Measurements from ENCODE around the gene MX2.

The MX2 gene

GRCh38 chr21:41369105-41369919 lies 7.5 kb downstream of the MX2 start:
- CTCF ChIA-PET = interaction anchor here (0.6 kb wide), 1 partner anchor 564 kb away, joined by 3 read pairs; no protein-coding TSS in a partner anchor
- no peak overlapping the region for H3K27ac ChIP-seq
- POLR2A ChIA-PET (ENCODE audit: low non-redundant PET) = no interaction called here
- TF ChIP-seq, protein P1, sequence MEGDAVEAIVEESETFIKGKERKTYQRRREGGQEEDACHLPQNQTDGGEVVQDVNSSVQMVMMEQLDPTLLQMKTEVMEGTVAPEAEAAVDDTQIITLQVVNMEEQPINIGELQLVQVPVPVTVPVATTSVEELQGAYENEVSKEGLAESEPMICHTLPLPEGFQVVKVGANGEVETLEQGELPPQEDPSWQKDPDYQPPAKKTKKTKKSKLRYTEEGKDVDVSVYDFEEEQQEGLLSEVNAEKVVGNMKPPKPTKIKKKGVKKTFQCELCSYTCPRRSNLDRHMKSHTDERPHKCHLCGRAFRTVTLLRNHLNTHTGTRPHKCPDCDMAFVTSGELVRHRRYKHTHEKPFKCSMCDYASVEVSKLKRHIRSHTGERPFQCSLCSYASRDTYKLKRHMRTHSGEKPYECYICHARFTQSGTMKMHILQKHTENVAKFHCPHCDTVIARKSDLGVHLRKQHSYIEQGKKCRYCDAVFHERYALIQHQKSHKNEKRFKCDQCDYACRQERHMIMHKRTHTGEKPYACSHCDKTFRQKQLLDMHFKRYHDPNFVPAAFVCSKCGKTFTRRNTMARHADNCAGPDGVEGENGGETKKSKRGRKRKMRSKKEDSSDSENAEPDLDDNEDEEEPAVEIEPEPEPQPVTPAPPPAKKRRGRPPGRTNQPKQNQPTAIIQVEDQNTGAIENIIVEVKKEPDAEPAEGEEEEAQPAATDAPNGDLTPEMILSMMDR (conservative IDR thresholded peaks at IDR 0.05; ENCODE audit: low read depth) = no peak
- DNase-seq (ENCODE audit: low spot score) = no peak

DNA sequence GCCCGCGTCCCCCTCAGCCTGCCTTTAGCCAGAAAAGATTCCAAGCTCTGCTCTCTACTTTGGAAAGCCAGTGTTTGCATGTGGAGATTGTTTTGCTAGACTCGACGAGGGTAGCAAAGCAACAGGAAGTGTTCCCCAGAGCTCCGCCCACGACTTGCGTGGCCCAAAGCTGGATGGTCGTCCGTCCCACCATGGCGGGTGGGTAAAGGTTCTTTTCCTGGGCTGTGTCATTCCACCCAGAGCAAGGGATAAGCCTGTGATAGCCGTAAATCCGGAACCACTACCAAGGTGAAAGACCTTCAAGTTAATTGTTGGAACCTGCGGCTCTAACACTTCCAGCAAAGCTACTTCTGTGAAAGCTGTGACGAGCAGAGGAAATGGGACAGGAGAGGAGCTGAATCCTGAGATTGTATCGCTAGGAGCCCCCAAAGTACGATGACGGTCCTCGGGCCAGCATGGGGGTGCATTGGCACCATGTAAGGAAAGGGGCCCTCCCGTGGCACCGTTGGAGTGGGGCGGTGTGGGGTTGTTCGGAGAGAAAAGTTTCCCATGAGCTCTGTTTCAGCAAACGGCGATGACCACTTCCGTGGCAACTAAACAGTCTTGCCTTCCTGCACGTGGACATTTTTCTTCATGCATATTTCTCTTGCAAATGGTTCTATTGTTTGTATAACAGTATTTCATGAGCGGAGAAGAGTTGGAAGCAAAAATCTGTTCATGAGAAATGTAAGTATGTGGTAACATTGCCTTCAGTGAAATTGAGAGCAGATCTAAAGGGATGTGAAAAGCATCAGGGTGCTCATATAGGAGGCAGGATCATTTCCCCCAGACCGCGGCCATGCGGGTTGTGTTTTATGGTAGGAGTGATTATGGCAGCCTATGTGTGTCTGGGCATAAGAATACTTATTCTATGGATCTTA lies 8.4 kb downstream of the MX2 start:
- ChIA-PET POLR2A (ENCODE audit: low non-redundant PET) (no interaction called here), CTCF (no interaction called here)
- DNase-seq (ENCODE audit: low spot score) = no peak
- TF ChIP-seq, protein P1 (conservative IDR thresholded peaks at IDR 0.05; ENCODE audit: low read depth) = no peak
- H3K27ac ChIP-seq = no peak overlapping the region

DNA sequence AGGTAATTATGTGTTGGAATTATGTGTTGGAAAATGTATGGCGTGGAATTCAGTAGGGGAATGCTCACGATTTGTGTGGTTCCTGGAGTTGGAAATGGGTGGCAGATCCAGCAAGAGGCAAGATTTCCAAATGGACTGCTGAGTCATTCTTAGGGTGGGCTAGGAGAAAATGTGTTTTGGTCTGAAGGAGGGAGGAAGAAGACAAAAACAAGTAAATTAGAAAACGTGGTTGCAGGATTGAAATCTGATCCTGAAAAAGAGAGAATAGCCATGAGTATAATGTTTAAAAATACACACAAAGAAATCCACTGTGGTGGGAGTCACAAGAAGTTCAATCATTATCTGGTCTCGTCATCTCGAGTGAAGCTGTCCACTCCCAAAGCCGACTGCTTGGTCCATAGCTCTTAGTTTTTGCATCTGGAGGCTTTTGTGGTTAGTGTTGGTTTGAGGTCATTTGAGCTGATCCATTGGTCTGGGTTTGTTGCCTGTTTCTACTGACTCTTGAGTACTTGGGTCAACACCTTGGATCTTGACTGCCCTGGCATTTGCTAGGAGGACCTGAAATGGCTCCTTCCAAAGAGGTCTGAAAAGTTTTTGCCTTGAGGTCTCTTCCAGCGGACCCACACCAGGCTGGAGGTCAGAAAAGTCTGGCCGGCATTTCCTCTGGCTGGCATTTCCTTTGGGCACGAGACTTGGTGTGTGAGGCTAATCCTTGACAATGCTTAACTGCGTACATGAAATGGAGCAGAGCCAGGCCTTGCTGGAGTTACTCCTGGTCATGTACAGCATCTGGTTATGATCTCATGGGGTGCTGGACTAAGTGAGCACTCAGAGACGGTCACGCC lies 9.2 kb downstream of the MX2 start:
- CTCF ChIA-PET = no interaction called here
- POLR2A ChIA-PET (ENCODE audit: low non-redundant PET) = no interaction called here
- H3K27ac ChIP-seq = no peak overlapping the region
- TF ChIP-seq, protein P1 (conservative IDR thresholded peaks at IDR 0.05; ENCODE audit: low read depth) = no peak
- no peak for DNase-seq (ENCODE audit: low spot score)

DNA sequence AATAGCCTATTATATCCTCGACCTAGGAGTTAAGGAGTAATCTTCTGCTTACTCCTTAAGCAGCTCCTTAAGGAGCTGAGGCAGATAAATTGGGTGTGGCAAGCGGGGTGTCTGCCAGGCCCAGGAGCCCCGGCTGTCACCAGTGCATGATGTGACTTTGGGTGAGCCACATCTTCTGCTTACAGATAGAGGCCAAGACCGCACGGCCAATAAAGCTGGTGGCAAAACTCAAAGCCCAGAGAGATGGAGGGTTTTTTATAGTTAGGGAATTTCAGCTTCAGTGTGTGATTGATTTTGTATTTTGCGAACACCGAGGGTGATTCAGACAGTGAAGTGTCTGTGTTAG lies 9.8 kb downstream of the MX2 start:
- ChIA-PET POLR2A (ENCODE audit: low non-redundant PET) (no interaction called here), CTCF (no interaction called here)
- no peak for DNase-seq (ENCODE audit: low spot score)
- no peak overlapping the region for H3K27ac ChIP-seq
- TF ChIP-seq, protein P1 (conservative IDR thresholded peaks at IDR 0.05; ENCODE audit: low read depth) = no peak

DNA sequence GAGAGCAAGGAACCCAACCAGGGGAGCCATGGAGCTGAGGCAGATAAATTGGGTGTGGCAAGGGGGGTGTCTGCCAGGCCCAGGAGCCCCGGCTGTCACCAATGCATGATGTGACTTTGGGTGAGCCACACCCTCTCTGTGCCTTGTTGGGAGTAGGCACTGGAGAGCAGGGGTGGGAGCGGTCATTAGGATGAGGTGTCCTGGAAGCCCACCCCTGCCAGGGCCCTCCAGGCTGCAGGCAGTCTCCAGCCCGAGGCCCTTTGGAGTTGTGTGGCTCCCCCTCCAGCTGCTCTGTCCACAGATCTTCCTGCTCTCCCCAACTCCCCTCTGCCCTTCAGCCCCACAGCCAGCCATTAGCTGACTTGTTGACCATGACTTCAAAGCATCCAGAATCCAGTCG lies 11.4 kb downstream of the MX2 start:
- CTCF ChIA-PET = interaction anchor here (0.5 to 0.6 kb wide), 2 partner anchors 18 kb away, joined by 3 read pairs; no protein-coding TSS in a partner anchor
- no peak overlapping the region for H3K27ac ChIP-seq
- TF ChIP-seq, protein P1 (conservative IDR thresholded peaks at IDR 0.05; ENCODE audit: low read depth) = no peak

DNA sequence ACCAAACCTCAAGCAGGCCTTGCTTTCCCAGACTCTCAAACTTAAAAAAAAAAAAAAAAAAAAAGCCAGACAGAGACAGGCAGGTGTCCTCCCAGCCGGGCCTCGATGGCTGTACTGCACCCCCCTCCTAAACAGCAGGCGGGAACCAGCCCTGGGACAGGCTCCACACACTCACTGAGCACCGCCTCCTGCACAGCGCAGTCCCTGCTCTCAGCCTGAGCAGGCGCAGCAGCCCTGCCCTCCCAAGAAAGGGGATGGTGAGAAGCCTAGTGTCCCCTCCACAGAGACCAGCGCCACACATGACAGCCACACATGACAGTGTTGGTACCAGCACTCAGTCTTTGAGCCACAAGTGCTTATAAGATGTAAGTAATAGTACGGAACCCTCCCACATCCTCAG lies 11.9 kb downstream of the MX2 start:
- no peak overlapping the region for H3K27ac ChIP-seq

More for the DNA sequence above, 11.4 kb downstream of the MX2 start:
- POLR2A ChIA-PET (ENCODE audit: low non-redundant PET) = no interaction called here
- DNase-seq (ENCODE audit: low spot score) = no peak

More for the DNA sequence above, 11.9 kb downstream of the MX2 start:
- ChIA-PET POLR2A (ENCODE audit: low non-redundant PET) (no interaction called here), CTCF (interaction anchor here (0.6 kb wide), 1 partner anchor 19 kb away, joined by 3 read pairs; no protein-coding TSS in a partner anchor)
- TF ChIP-seq, protein P1 (conservative IDR thresholded peaks at IDR 0.05; ENCODE audit: low read depth) = no peak
- DNase-seq (ENCODE audit: low spot score) = no peak

All from RWPE1 (cell line).